Tibial nerve (tissue), 4 donors: ENCODE measurements around the gene SKI.

Experiments used
- CTCF ChIP-seq, 5 experiments: fragments of 200-600 bp in 3 of 5; fragments of 450-650 bp in 2 of 5; sonication (generic) in 3 of 5; IDR thresholded peaks; one replicate each; pipeline ENCODE4 v1.5.1; 2016 to 2019; ENCODE audit warnings: antibody characterized with exemption in 5 of 5, mild to moderate bottlenecking in 3 of 5, moderate library complexity in 2 of 5
- EP300 ChIP-seq, 2 donors: sonication (generic); formaldehyde crosslinking; IDR thresholded peaks; one replicate each; pipeline ENCODE4 v1.6.1; 2017; ENCODE audit warnings: antibody characterized with exemption in 2 of 2, mild to moderate bottlenecking in 1 of 2
- POLR2A ChIP-seq, 2 donors: fragments of 450-650 bp; IDR thresholded peaks; one replicate each; pipeline ENCODE4 v1.6.1; 2017; ENCODE audit warnings: antibody characterized with exemption in 2 of 2, mild to moderate bottlenecking in 2 of 2, moderate library complexity in 2 of 2

DNA sequence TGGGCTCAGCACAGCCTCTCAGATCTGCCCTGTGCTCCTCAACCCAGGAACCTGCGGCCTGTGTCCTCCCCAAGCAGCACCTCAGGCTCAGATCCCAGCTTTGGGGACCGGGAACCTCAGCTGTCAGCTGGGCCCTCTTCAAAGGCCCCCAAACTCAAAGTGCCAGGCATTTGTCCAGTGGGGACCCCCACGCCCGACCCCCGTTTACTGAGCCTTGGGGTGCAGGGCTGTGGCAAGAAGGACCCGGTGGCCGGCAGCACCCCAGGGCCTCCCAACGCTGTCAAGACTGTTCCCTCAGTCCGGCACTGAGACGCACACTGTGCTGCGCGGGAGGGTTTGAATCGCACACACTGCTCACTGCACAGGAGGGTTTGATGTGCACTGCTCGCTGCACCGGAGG lies 128.3 kb downstream of the SKI start:
- TF ChIP-seq CTCF (IDR thresholded peaks at IDR 0.05) (no peak), POLR2A (IDR thresholded peaks at IDR 0.05) (no peak), EP300 (IDR thresholded peaks at IDR 0.05) (no peak)
